ENCODE data around the gene TSPY10.
"Not testable (repeated sequence)": the region's sequence is repeated elsewhere in the genome, so short reads cannot be mapped to it uniquely, and the experiment has no call there.

TSPY10 gene

GRCh38 chrY:9527580-9527979 is at the start of gene TSPY10:
Gene TSPY10, plus strand, starts transcription at chrY:9527880. Its CDS starts 46 bp downstream, at chrY:9527926.
- DNase-seq (ENCODE audit: low spot score), result not testable (repeated sequence)

- not testable (repeated sequence) for DNase-seq (ENCODE audit: low spot score)
Measured at GRCh38 chrY:9486967-9487366, 40.7 kb upstream of the TSPY10 start, which contains the start of gene TSPY9. Gene TSPY9, plus strand, starts transcription at chrY:9487267. Its CDS starts 46 bp downstream, at chrY:9487313.

- not testable (repeated sequence) for DNase-seq (ENCODE audit: low spot score)
Measured at GRCh38 chrY:9504396-9504795, 23.3 kb upstream of the TSPY10 start.

GRCh38 chrY:9516287-9516686 is 11.4 kb upstream of the TSPY10 start:
- DNase-seq (ENCODE audit: low spot score), result not testable (repeated sequence)

Data from LoVo (cell line).